ENCODE results near the gene ATRN. TPM values are rescaled to one million over a fixed set of nuclear protein-coding genes. Genes with fewer than 3 reads are reported as not detected.

ATRN gene
- total and polyA plus RNA-seq, 2 experiments from 2014 or later = 13.6 to 26.8 TPM

DNA sequence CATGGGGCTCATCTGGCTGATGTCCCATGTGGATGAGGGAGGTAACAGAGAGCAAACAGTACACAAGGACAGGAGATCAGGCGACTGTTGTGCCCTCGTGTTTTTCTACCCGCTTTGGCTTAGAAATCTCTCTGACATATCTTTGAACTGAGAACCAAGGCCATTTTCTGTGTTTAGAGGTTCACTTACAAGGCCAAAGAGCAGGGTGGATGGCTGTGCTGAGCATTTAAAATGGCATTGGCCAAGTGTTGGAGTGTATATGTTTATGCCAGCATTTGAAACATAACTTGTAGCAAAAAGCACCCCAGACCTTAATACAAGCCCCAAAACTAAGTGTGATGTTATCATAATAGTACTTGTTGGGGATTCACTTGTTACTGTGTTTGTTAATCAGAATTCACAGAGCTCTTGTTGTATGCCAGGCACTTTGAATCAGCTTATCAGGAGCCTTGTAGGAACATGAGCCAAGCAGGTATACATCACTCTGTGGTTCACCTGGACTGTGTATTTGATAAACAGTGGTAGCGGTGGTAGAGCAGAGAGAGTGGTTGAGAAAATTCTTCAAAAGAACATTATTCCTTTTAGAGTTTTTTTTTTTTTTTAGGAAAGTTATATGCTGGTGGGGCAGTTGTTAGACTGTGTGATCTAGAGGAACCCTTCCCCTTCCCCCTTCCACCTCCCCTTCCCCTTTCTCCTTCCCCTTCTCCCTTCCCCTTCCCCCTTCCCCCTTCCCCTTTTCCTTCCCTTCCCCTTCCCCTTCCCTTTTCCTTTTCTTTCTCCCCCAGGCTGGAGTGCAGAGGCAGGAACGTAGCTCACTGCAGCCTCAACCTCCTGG lies 71.3 kb downstream of the ATRN start:
- Histone ChIP-seq H3K4me1 (ENCODE audit: low read depth) (no peaks in the 10 kb centered on the region), H3K9me3 (ENCODE audit: low read depth) (no peaks in the 10 kb centered on the region), H3K36me3 (no peaks in the 10 kb centered on the region), H3K4me3 (no peak overlapping the region), H3K27me3 (no peaks in the 10 kb centered on the region), H3K27ac (no peak overlapping the region)
- DNase-seq (ENCODE audit: low read depth in 1 of 2, low spot score in 1 of 2) = no peak
- TF ChIP-seq, protein P1, sequence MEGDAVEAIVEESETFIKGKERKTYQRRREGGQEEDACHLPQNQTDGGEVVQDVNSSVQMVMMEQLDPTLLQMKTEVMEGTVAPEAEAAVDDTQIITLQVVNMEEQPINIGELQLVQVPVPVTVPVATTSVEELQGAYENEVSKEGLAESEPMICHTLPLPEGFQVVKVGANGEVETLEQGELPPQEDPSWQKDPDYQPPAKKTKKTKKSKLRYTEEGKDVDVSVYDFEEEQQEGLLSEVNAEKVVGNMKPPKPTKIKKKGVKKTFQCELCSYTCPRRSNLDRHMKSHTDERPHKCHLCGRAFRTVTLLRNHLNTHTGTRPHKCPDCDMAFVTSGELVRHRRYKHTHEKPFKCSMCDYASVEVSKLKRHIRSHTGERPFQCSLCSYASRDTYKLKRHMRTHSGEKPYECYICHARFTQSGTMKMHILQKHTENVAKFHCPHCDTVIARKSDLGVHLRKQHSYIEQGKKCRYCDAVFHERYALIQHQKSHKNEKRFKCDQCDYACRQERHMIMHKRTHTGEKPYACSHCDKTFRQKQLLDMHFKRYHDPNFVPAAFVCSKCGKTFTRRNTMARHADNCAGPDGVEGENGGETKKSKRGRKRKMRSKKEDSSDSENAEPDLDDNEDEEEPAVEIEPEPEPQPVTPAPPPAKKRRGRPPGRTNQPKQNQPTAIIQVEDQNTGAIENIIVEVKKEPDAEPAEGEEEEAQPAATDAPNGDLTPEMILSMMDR (IDR thresholded peaks at IDR 0.05; ENCODE audit: low read depth, low read length) = no peak

- TF ChIP-seq, protein P1 (IDR thresholded peaks at IDR 0.05; ENCODE audit: low read depth, low read length) = no peak
- Histone ChIP-seq H3K27ac (no peak overlapping the region), H3K27me3 (no peaks in the 10 kb centered on the region), H3K36me3 (peaks cover 8% of the 10 kb centered on the region), H3K9me3 (ENCODE audit: low read depth) (no peaks in the 10 kb centered on the region), H3K4me3 (no peak overlapping the region), H3K4me1 (ENCODE audit: low read depth) (no peaks in the 10 kb centered on the region)
- DNase-seq (ENCODE audit: low read depth in 1 of 2, low spot score in 1 of 2) = peak in 1 of 2 donors; percentile 13
Observed at GRCh38 chr20:3543901-3544507, 73.2 kb downstream of the ATRN start.

- Histone ChIP-seq H3K4me1 (ENCODE audit: low read depth) (no peaks in the 10 kb centered on the region), H3K9me3 (ENCODE audit: low read depth) (no peaks in the 10 kb centered on the region), H3K27me3 (no peaks in the 10 kb centered on the region), H3K4me3 (no peak overlapping the region), H3K36me3 (peaks cover 13% of the 10 kb centered on the region), H3K27ac (no peak overlapping the region)
- no peak for DNase-seq (ENCODE audit: low read depth in 1 of 2, low spot score in 1 of 2)
- TF ChIP-seq, protein P1 (IDR thresholded peaks at IDR 0.05; ENCODE audit: low read depth, low read length) = no peak
Observed at GRCh38 chr20:3545401-3545925, 74.6 kb downstream of the ATRN start.

DNA sequence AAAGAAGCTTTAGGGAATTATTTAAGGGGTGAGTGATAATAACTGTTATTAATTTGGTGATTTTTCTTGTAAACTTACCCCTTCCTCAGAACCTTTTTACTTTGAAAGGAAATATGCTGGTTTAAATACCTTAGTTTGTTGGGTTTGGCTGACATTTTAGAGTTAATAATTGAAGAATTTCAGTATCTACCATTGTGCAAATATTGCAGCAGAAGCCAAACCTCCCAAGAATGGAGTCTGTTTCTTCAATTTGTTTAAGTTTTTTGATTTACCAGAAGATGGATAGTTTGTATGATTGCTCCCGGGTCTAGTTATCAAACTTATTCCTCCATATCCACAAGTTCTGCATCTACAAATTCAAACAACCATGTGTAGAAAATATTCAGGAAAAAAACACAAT lies 77.1 kb downstream of the ATRN start:
- no peak overlapping the region for H3K27ac ChIP-seq
- H3K9me3 ChIP-seq (ENCODE audit: low read depth) = no peaks in the 10 kb centered on the region
- DNase-seq (ENCODE audit: low read depth in 1 of 2, low spot score in 1 of 2) = no peak
- no peak overlapping the region for H3K4me3 ChIP-seq
- TF ChIP-seq, protein P1 (IDR thresholded peaks at IDR 0.05; ENCODE audit: low read depth, low read length) = no peak
- no peaks in the 10 kb centered on the region for H3K27me3 ChIP-seq
- H3K4me1 ChIP-seq (ENCODE audit: low read depth) = no peaks in the 10 kb centered on the region
- H3K36me3 ChIP-seq = peaks cover 13% of the 10 kb centered on the region

GRCh38 chr20:3550837-3551236 lies 80.0 kb downstream of the ATRN start:
- Histone ChIP-seq H3K27ac (no peak overlapping the region), H3K27me3 (no peaks in the 10 kb centered on the region), H3K4me3 (no peak overlapping the region), H3K4me1 (ENCODE audit: low read depth) (no peaks in the 10 kb centered on the region), H3K9me3 (ENCODE audit: low read depth) (no peaks in the 10 kb centered on the region), H3K36me3 (peaks cover 13% of the 10 kb centered on the region)
- TF ChIP-seq, protein P1 (IDR thresholded peaks at IDR 0.05; ENCODE audit: low read depth, low read length) = no peak
- DNase-seq (ENCODE audit: low read depth in 1 of 2, low spot score in 1 of 2) = no peak
